GM21515 (cell line): ENCODE data around the gene IL12RB1.
"Not testable (repeated sequence)": the region's sequence is repeated elsewhere in the genome, so short reads cannot be mapped to it uniquely, and the experiment has no call there.

Experiments used
- ATAC-seq: cut with Tn5 transposase; IDR thresholded peaks from one replicate; pipeline ENCODE4 v1.9.1; 2021; ENCODE audit not compliant: unreplicated experiment

The IL12RB1 gene

GRCh38 chr19:18051887-18052286, 34.8 kb downstream of the IL12RB1 start:
- no peak for ATAC-seq

GRCh38 chr19:18049385-18049784, 37.3 kb downstream of the IL12RB1 start:
- ATAC-seq = no peak

GRCh38 chr19:18046059-18046718, 40.5 kb downstream of the IL12RB1 start:
- ATAC-seq = no peak

- ATAC-seq = no peak
Observed at GRCh38 chr19:18045307-18046050, 41.3 kb downstream of the IL12RB1 start.

GRCh38 chr19:18044825-18045304, 41.9 kb downstream of the IL12RB1 start:
- peak; percentile 74 for ATAC-seq

GRCh38 chr19:18043676-18044075, 43.1 kb downstream of the IL12RB1 start:
- no peak for ATAC-seq

GRCh38 chr19:18041054-18041453, 45.7 kb downstream of the IL12RB1 start:
- no peak for ATAC-seq

GRCh38 chr19:18032102-18032501, 54.6 kb downstream of the IL12RB1 start:
- ATAC-seq = not testable (repeated sequence)

GRCh38 chr19:18031401-18031800, 55.3 kb downstream of the IL12RB1 start:
- ATAC-seq = not testable (repeated sequence)

GRCh38 chr19:18029617-18030338, 57.0 kb downstream of the IL12RB1 start:
- no peak for ATAC-seq

GRCh38 chr19:18027151-18027550, 59.6 kb downstream of the IL12RB1 start:
- no peak for ATAC-seq

- no peak for ATAC-seq
Observed at GRCh38 chr19:18023622-18024251, 63.0 kb downstream of the IL12RB1 start.

GRCh38 chr19:18021121-18021755, 65.5 kb downstream of the IL12RB1 start:
- peak; percentile 9 for ATAC-seq

GRCh38 chr19:18020212-18021085, 66.3 kb downstream of the IL12RB1 start:
- no peak for ATAC-seq

GRCh38 chr19:18017275-18018083, 69.3 kb downstream of the IL12RB1 start:
- no peak for ATAC-seq

GRCh38 chr19:18016209-18016910, 70.4 kb downstream of the IL12RB1 start:
- no peak for ATAC-seq

GRCh38 chr19:18014197-18014596, 72.5 kb downstream of the IL12RB1 start:
- ATAC-seq = no peak
